Cardiac fibroblast (primary cell): Measurements from ENCODE around the gene STYXL1.

Source experiments
- DNase-seq, 2 donors: peaks; one replicate each; pipeline versions ENCODE4 v3.0.0 to v3.0.0-alpha.2; 2010; ENCODE audit warnings: low read depth in 2 of 2
- H3K4me3 ChIP-seq, 2 donors: replicated peaks in 1 of 2; 1 replicate in 1 of 2; 2 replicates in 1 of 2; pipeline ENCODE4 v1.5.1; 2011; ENCODE audit warnings: low read depth in 2 of 2, low read length in 2 of 2, mild to moderate bottlenecking in 2 of 2, moderate library complexity in 1 of 2
- TF ChIP-seq, protein P1 (sequence below): IDR thresholded peaks from one replicate; pipeline ENCODE4 v1.5.1; 2011; ENCODE audit warnings: low read depth, mild to moderate bottlenecking, low read length, inconsistent platforms

STYXL1 gene

GRCh38 chr7:75971961-75972763, 75.6 kb downstream of the STYXL1 start:
- DNase-seq, result peak; percentile 19 to 66
- TF ChIP-seq, protein P1, sequence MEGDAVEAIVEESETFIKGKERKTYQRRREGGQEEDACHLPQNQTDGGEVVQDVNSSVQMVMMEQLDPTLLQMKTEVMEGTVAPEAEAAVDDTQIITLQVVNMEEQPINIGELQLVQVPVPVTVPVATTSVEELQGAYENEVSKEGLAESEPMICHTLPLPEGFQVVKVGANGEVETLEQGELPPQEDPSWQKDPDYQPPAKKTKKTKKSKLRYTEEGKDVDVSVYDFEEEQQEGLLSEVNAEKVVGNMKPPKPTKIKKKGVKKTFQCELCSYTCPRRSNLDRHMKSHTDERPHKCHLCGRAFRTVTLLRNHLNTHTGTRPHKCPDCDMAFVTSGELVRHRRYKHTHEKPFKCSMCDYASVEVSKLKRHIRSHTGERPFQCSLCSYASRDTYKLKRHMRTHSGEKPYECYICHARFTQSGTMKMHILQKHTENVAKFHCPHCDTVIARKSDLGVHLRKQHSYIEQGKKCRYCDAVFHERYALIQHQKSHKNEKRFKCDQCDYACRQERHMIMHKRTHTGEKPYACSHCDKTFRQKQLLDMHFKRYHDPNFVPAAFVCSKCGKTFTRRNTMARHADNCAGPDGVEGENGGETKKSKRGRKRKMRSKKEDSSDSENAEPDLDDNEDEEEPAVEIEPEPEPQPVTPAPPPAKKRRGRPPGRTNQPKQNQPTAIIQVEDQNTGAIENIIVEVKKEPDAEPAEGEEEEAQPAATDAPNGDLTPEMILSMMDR, result peak; percentile 10
- no peak overlapping the region for H3K4me3 ChIP-seq

DNA sequence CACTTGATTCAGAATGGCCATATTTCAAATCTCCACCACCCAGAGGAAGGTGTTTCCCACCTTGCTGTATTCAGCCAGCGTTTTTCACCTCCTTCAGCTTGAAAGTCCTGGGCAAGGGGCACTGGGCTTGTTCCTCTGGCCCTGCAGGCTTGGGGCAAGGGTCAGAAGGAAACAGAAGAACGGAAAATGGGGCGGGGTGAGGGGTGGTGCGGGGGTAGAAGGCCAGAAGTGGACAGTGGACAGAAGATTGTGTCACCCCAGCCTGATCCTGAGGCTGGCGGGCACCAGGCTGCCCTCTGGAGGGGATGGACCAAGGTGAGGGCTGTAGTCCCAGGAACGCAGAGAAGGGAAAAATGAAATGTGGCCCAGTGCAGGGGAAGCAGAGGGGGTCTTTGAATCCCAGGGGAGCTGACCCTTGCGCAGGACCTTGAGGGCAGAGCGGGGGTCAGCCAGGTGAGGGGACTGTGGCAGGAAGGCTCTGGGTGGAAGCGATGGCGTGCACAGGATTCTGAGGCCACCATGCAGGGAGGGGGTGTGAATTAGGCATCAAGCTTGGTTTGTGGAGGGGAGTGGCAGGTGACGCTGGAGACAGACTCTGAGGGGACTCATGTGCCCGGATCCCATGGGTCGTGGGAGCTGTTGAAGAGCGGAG, 76.4 kb downstream of the STYXL1 start:
- DNase-seq, result no peak
- TF ChIP-seq, protein P1, result no peak
- H3K4me3 ChIP-seq, result no peak overlapping the region

- TF ChIP-seq, protein P1, result no peak
- no peak for DNase-seq
- H3K4me3 ChIP-seq, result no peak overlapping the region
Measured at GRCh38 chr7:75969704-75970498, 77.9 kb downstream of the STYXL1 start.

DNA sequence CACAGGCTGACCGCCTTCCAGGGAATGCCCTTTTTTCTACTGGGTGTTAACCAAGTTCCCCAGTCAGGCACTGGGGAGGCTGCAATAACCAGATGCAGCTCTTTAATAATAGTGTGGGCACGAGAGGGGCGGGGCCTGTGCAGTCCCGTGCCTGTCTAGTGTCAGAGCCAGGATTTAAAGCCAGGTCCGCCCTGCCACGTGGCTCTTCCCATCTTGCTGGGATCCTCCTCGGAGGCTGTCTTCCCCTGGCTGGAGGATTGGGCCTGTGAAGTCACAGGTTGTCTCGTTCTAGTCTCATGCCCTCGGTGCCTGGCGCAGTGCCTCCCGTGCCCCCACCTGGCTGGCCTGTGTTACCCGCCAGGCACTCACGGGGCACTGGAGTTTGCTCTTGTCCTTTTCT, 78.6 kb downstream of the STYXL1 start:
- TF ChIP-seq, protein P1, result no peak
- DNase-seq, result no peak
- no peak overlapping the region for H3K4me3 ChIP-seq

DNA sequence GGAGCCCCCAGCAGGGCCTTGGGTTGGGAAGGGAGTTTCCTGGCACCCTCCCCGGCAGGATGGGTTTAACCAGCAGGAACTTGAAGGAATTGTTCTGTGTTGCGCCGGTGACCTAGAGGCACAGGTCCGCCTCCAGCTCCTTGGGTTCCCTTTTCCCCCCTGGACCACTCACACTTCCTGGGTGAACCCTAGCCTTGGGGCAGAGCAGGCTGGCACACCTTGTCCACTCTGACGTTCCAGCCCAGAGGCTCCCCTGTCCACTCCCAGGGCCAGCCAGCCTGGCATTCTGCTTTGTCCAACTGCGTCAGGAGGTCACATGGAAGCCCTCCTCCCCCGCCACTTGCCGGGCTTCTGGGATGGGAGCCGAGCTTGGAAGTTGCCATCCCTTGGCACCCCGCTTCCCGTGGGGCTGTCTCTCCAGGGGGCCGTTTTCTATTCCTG, 79.2 kb downstream of the STYXL1 start:
- H3K4me3 ChIP-seq, result no peak overlapping the region
- TF ChIP-seq, protein P1, result no peak
- DNase-seq, result no peak

DNA sequence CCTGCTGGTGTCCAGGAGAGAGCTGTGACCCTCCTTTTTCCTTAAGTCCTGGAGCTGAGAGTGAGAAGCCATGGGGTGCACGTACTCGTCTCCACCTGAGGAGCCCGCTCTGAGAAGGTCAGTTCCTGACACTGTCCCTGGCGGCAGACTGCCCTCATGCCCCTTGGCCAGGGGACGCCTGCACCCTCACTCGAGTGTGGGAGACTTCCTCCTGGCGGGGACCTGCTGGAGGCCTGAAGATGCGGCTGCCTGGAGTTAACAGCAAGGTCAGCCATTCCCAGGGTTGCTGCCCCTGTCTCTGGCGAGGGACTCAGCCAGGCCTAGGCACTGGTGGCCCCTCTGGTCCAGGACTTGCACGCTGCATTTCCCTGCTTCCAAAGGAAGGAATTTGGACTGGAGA, 79.8 kb downstream of the STYXL1 start:
- TF ChIP-seq, protein P1, result no peak
- no peak for DNase-seq
- no peak overlapping the region for H3K4me3 ChIP-seq
